ENCODE data around the gene AADACL2.

DNA sequence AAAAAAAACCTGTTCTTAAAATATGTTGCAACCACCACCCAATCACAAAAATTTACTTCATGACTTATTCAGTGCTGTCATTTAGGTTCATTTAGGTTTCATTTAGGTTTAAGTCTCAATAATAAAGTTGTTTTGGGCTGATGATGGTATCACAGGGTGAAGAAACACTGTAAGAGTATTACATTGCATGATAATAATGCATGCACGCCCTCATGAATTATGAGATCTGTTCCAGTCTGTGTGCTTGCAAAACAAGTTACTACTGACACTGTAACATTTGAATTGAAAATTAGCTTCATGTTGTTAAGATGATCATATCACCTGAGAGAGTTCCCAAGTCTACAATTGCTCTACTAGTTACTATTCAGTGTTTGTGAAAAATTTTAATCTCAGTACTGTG, at the start of gene AADACL2:
- TF ChIP-seq, protein P1, sequence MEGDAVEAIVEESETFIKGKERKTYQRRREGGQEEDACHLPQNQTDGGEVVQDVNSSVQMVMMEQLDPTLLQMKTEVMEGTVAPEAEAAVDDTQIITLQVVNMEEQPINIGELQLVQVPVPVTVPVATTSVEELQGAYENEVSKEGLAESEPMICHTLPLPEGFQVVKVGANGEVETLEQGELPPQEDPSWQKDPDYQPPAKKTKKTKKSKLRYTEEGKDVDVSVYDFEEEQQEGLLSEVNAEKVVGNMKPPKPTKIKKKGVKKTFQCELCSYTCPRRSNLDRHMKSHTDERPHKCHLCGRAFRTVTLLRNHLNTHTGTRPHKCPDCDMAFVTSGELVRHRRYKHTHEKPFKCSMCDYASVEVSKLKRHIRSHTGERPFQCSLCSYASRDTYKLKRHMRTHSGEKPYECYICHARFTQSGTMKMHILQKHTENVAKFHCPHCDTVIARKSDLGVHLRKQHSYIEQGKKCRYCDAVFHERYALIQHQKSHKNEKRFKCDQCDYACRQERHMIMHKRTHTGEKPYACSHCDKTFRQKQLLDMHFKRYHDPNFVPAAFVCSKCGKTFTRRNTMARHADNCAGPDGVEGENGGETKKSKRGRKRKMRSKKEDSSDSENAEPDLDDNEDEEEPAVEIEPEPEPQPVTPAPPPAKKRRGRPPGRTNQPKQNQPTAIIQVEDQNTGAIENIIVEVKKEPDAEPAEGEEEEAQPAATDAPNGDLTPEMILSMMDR (conservative IDR thresholded peaks at IDR 0.05 in 1 of 2, IDR thresholded peaks at IDR 0.05 in 1 of 2; ENCODE audit: extremely low read depth in 1 of 2, insufficient read depth in 1 of 2, low read depth in 1 of 2, low read length in 2 of 2): no peak
- no peak for TF ChIP-seq EZH2 (IDR thresholded peaks at IDR 0.05; ENCODE audit: borderline replicate concordance, low read length)
